Cardiac muscle cell (in vitro differentiated cells and primary cell): ENCODE data around the gene S100A14. TPM values are rescaled to one million over a fixed set of nuclear protein-coding genes. Genes with fewer than 3 reads are reported as not detected.
"Not testable (repeated sequence)": the region's sequence is repeated elsewhere in the genome, so short reads cannot be mapped to it uniquely, and the experiment has no call there.

Experiments
- DNase-seq, 2 donors: peaks; one replicate each; pipeline versions ENCODE4 v3.0.0 to v3.0.0-alpha.2; 2010 to 2017; ENCODE audit warnings: low read depth in 1 of 2, low spot score in 1 of 2
- H3K27ac ChIP-seq: fragments of 200-600 bp; sonication (generic); 2 replicates; pipeline ENCODE4 v1.5.1; 2016
- H3K27me3 ChIP-seq: fragments of 200-600 bp; sonication (generic); 2 replicates; pipeline ENCODE4 v1.6.0; 2016; ENCODE audit warnings: control low read depth
- H3K36me3 ChIP-seq: fragments of 200-600 bp; sonication (generic); 2 replicates; pipeline ENCODE4 v1.5.1; 2016; ENCODE audit warnings: control low read depth
- H3K4me1 ChIP-seq: fragments of 200-600 bp; sonication (generic); 2 replicates; pipeline ENCODE4 v1.8.1; 2017; ENCODE audit warnings: low read depth, mild to moderate bottlenecking, mixed run types
- H3K4me3 ChIP-seq: fragments of 200-600 bp; sonication (generic); 2 replicates; pipeline ENCODE4 v1.5.1; 2016; ENCODE audit warnings: mild to moderate bottlenecking
- H3K9me3 ChIP-seq: fragments of 200-600 bp; sonication (generic); 2 replicates; pipeline ENCODE4 v1.5.1; 2017; ENCODE audit warnings: low read depth, mild to moderate bottlenecking, control low read depth
- polyA plus RNA-seq: library from polyadenylated mRNA; unstranded; fragments of >200 nt; fragmentation: Nextera tagmentation; extraction: Ambion mirVana; gene quantifications from 2 replicates; pipeline ENCODE4 v1.2.1, GENCODE V29; 2016
- total RNA-seq: library from RNA; depleted of rRNA; stranded (reverse); fragments of >200 nt; gene quantifications from 2 replicates; pipeline ENCODE4 v1.2.3, GENCODE V29; 2016
- TF ChIP-seq, protein P1 (sequence below): IDR thresholded peaks from 2 replicates; pipeline ENCODE4 v1.5.1; 2012; ENCODE audit warnings: low read depth, mild to moderate bottlenecking, low read length

Gene S100A14
- total and polyA plus RNA-seq, 2 experiments from 2014 or later = 0.51 to 0.70 TPM

DNA sequence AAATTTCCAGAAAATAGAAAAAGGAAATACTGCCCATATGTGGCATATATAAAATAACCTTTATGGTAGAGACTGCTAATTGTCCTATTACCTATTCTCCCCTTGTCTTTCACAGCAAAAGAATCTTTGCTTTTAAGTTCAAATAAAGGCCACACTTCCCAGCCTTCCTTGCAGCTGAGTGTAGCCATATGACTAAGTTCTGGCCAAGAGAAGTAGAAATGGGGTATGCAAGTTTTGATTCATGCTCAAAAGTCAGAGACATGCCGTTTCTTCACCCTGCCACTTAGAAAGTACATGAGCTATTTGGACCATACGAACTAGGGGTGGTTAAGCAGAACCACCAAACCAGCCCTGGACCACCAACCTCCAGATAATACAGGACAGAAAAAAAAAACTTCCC lies 32.1 kb downstream of the S100A14 start:
- no peaks in the 10 kb centered on the region for H3K9me3 ChIP-seq
- DNase-seq = no peak
- no peak overlapping the region for H3K4me3 ChIP-seq
- H3K4me1 ChIP-seq = peaks cover 8% of the 10 kb centered on the region
- H3K27ac ChIP-seq = no peak overlapping the region
- no peaks in the 10 kb centered on the region for H3K27me3 ChIP-seq
- H3K36me3 ChIP-seq = no peaks in the 10 kb centered on the region
- TF ChIP-seq, protein P1, sequence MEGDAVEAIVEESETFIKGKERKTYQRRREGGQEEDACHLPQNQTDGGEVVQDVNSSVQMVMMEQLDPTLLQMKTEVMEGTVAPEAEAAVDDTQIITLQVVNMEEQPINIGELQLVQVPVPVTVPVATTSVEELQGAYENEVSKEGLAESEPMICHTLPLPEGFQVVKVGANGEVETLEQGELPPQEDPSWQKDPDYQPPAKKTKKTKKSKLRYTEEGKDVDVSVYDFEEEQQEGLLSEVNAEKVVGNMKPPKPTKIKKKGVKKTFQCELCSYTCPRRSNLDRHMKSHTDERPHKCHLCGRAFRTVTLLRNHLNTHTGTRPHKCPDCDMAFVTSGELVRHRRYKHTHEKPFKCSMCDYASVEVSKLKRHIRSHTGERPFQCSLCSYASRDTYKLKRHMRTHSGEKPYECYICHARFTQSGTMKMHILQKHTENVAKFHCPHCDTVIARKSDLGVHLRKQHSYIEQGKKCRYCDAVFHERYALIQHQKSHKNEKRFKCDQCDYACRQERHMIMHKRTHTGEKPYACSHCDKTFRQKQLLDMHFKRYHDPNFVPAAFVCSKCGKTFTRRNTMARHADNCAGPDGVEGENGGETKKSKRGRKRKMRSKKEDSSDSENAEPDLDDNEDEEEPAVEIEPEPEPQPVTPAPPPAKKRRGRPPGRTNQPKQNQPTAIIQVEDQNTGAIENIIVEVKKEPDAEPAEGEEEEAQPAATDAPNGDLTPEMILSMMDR = no peak

DNA sequence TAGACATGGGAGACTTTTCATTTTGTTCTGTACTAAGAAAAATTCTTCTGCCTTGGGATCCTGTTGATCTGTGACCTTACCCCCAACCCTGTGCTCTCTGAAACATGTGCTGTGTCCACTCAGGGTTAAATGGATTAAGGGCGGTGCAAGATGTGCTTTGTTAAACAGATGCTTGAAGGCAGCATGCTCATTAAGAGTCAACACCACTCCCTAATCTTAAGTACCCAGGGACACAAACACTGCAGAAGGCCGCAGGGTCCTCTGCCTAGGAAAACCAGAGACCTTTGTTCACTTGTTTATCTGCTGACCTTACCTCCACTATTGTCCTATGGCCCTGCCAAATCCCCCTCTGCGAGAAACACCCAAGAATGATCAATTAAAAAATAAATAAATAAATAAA lies 32.6 kb downstream of the S100A14 start:
- not testable (repeated sequence) for H3K4me3 ChIP-seq, H3K27me3 ChIP-seq, H3K27ac ChIP-seq, H3K36me3 ChIP-seq, DNase-seq, H3K4me1 ChIP-seq, H3K9me3 ChIP-seq

DNA sequence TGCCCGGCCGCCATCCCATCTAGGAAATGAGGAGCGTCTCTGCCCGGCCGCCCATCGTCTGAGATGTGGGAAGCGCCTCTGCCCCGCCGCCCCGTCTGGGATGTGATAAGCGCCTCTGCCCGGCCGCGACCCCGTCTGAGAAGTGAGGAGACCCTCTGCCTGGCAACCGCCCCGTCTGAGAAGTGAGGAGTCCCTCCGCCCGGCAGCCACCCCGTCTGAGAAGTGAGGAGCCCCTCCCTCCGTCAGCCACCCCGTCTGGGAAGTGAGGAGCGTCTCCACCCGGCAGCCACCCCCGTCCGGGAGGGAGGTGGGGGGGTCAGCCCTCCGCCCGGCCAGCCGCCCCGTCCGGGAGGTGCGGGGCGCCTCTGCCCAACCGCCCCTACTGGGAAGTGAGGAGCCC lies 33.3 kb downstream of the S100A14 start:
- not testable (repeated sequence) for H3K4me1 ChIP-seq, H3K27ac ChIP-seq, DNase-seq, H3K36me3 ChIP-seq, H3K27me3 ChIP-seq, H3K9me3 ChIP-seq, H3K4me3 ChIP-seq

DNA sequence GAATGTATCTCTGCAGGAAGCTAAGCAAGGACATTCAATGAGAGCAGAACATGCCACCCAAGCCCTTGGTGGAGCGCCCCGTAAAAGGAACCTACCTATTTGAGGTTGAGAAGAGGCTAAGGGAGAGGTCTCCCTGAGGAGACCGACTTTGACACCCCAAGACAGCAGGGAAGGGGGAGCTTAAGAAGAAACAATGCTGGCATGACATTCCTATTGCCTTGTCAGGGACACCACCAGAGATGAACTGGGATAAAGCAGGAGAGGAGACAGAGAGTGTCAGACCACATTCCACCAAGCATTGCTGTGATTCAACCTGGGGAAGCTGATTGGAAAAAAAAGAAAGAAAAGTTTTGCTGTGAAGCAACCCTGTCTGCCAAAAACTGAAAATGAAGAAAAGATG lies 37.2 kb downstream of the S100A14 start:
- no peak for DNase-seq

DNA sequence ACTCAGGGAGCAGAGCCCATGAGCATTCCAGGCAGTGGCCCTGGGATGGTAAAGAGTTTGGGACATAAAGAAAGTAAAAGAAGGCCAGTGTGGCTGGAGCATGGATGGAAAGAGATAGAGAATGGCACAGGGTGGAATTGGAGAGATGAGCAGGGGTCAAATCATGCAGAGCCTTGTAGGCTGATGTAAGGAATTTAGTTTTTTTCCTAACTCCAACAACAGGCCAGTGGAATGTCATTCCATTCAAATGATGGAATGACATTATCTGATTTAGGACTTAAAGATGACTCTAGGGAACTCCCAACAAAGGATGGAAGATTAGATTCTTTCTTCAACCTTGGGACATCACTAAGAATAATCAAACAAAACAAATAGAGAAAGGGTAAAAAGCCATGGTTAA lies 37.6 kb downstream of the S100A14 start:
- Histone ChIP-seq H3K4me3 (no peak overlapping the region), H3K36me3 (no peaks in the 10 kb centered on the region), H3K27ac (no peak overlapping the region), H3K4me1 (peaks cover 2% of the 10 kb centered on the region), H3K27me3 (no peaks in the 10 kb centered on the region), H3K9me3 (no peaks in the 10 kb centered on the region)
- no peak for DNase-seq
- TF ChIP-seq, protein P1 = no peak

More for the DNA sequence above, 37.2 kb downstream of the S100A14 start:
- no peaks in the 10 kb centered on the region for H3K9me3 ChIP-seq
- H3K27me3 ChIP-seq = no peaks in the 10 kb centered on the region
- TF ChIP-seq, protein P1 = no peak
- peaks cover 5% of the 10 kb centered on the region for H3K4me1 ChIP-seq
- H3K4me3 ChIP-seq = no peak overlapping the region
- H3K36me3 ChIP-seq = no peaks in the 10 kb centered on the region
- no peak overlapping the region for H3K27ac ChIP-seq

DNA sequence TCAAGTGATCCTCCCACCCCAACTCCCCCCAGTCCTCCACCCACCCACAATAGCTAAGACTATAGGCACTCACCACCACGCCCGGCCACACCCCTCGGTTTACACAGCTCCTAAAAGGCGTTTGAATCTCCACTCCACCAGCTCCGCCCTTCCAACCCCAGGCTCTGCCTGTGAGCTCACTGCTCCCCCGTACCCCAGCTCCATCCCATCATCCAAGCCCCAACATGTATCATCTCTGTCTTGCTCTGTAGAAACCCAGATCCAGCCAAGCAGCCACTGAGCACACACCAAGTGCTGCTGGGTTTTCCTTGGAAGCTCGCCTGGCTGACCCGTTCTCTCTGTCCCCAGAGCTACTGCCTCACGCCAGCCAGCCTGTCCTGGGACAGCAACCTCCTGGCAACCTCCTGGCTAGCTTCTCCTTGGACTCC lies 38.5 kb downstream of the S100A14 start:
- Histone ChIP-seq H3K4me1 (peaks cover 10% of the 10 kb centered on the region), H3K4me3 (no peak overlapping the region), H3K27me3 (no peaks in the 10 kb centered on the region), H3K27ac (no peak overlapping the region), H3K36me3 (no peaks in the 10 kb centered on the region), H3K9me3 (no peaks in the 10 kb centered on the region)
- TF ChIP-seq, protein P1 = no peak
- no peak for DNase-seq

DNA sequence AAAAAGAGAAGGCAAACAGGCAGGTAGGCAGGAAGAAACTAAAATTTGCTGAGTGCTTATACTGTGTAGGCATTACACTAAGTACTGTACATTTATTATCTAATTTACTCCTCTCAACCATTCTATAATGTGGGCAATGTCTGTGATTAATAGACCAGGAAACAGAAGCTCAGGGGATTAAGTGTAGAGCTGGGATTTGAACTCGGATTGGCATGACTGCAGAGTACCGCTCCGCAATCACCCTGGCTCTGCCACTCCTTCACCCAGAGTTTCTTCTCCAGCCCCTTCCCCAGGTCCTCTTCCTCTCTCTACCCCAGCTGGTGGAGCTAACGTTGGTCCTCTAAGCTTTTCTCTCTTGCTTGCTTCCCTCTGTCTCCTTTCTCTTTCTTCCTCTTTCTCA lies 39.0 kb downstream of the S100A14 start:
- TF ChIP-seq, protein P1 = no peak
- no peak overlapping the region for H3K4me3 ChIP-seq
- no peak for DNase-seq
- H3K9me3 ChIP-seq = no peaks in the 10 kb centered on the region
- H3K36me3 ChIP-seq = no peaks in the 10 kb centered on the region
- H3K4me1 ChIP-seq = peaks cover 11% of the 10 kb centered on the region
- H3K27me3 ChIP-seq = no peaks in the 10 kb centered on the region
- no peak overlapping the region for H3K27ac ChIP-seq

DNA sequence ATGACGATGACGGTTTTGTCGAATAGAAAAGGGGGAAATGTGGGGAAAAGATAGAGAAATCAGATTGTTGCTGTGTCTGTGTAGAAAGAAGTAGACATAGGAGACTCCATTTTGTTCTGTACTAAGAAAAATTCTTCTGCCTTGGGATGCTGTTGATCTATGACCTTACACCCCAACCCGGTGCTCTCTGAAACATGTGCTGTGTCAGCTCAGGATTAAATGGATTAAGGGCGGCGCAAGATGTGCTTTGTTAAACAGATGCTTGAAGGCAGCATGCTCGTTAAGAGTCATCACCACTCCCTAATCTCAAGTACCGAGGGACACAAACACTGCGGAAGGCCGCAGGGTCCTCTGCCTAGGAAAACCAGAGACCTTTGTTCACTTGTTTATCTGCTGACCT lies 40.6 kb downstream of the S100A14 start:
- not testable (repeated sequence) for H3K27me3 ChIP-seq, H3K36me3 ChIP-seq, H3K4me3 ChIP-seq, H3K9me3 ChIP-seq, H3K27ac ChIP-seq, DNase-seq
- H3K4me1 ChIP-seq = peaks cover 11% of the 10 kb centered on the region

DNA sequence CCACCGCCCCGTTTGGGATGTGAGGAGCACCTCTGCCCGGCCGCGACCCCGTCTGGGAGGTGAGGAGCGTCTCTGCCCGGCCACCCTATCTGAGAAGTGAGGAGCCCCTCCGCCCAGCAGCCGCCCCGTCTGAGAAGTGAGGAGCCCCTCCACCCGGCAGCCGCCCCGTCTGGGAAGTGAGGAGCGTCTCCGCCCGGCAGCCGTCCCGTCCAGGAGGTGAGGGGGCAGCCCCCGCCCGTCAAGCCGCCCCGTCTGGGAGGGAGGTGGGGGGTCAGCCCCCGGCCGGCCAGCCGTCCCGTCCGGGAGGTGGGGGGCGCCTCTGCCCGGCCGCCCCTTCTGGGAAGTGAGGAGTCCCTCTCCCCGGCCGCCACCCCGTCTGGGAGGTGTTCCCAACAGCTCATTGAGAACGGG lies 41.0 kb downstream of the S100A14 start:
- H3K9me3 ChIP-seq, DNase-seq: not testable (repeated sequence)

More for the DNA sequence above, 41.0 kb downstream of the S100A14 start:
- peaks cover 11% of the 10 kb centered on the region for H3K4me1 ChIP-seq
- not testable (repeated sequence) for H3K27ac ChIP-seq, H3K27me3 ChIP-seq, H3K36me3 ChIP-seq, H3K4me3 ChIP-seq
